Measurements from ENCODE around the gene NDFIP1.
"Not testable (repeated sequence)": the region's sequence is repeated elsewhere in the genome, so short reads cannot be mapped to it uniquely, and the experiment has no call there.

The NDFIP1 gene

GRCh38 chr5:142108432-142109330, at the start of gene NDFIP1:
TSS of gene NDFIP1 (plus strand) at chr5:142108779. CDS start at chr5:142108975, 196 bp downstream.
- DNase-seq (ENCODE audit: low read depth in 2 of 2) = peak; percentile 33 to 49

GRCh38 chr5:142059304-142059940, 49.2 kb upstream of the NDFIP1 start:
- DNase-seq (ENCODE audit: low read depth in 2 of 2) = no peak

GRCh38 chr5:142063376-142063775, 45.2 kb upstream of the NDFIP1 start:
- no peak for DNase-seq (ENCODE audit: low read depth in 2 of 2)

GRCh38 chr5:142063878-142064331, 44.7 kb upstream of the NDFIP1 start:
- no peak for DNase-seq (ENCODE audit: low read depth in 2 of 2)

GRCh38 chr5:142065273-142065672, 43.3 kb upstream of the NDFIP1 start:
- no peak for DNase-seq (ENCODE audit: low read depth in 2 of 2)

GRCh38 chr5:142069606-142070399, 38.8 kb upstream of the NDFIP1 start:
- DNase-seq (ENCODE audit: low read depth in 2 of 2) = no peak

- no peak for DNase-seq (ENCODE audit: low read depth in 2 of 2)
Measured at GRCh38 chr5:142070734-142071133, 37.8 kb upstream of the NDFIP1 start.

GRCh38 chr5:142072488-142072887, 36.1 kb upstream of the NDFIP1 start:
- no peak for DNase-seq (ENCODE audit: low read depth in 2 of 2)

GRCh38 chr5:142073362-142073988, 35.1 kb upstream of the NDFIP1 start:
- no peak for DNase-seq (ENCODE audit: low read depth in 2 of 2)

- no peak for DNase-seq (ENCODE audit: low read depth in 2 of 2)
Measured at GRCh38 chr5:142074006-142074405, 34.6 kb upstream of the NDFIP1 start.

GRCh38 chr5:142078221-142078620, 30.4 kb upstream of the NDFIP1 start:
- DNase-seq (ENCODE audit: low read depth in 2 of 2) = no peak

GRCh38 chr5:142078706-142079105, 29.9 kb upstream of the NDFIP1 start:
- DNase-seq (ENCODE audit: low read depth in 2 of 2) = no peak

- no peak for DNase-seq (ENCODE audit: low read depth in 2 of 2)
Measured at GRCh38 chr5:142079306-142079721, 29.3 kb upstream of the NDFIP1 start.

- no peak for DNase-seq (ENCODE audit: low read depth in 2 of 2)
Measured at GRCh38 chr5:142080248-142080647, 28.3 kb upstream of the NDFIP1 start.

GRCh38 chr5:142082182-142082781, 26.3 kb upstream of the NDFIP1 start:
- DNase-seq (ENCODE audit: low read depth in 2 of 2) = no peak

GRCh38 chr5:142086229-142086628, 22.4 kb upstream of the NDFIP1 start:
- no peak for DNase-seq (ENCODE audit: low read depth in 2 of 2)

- DNase-seq (ENCODE audit: low read depth in 2 of 2) = no peak
Measured at GRCh38 chr5:142086679-142087078, 21.9 kb upstream of the NDFIP1 start.

- DNase-seq (ENCODE audit: low read depth in 2 of 2) = no peak
Measured at GRCh38 chr5:142087920-142088679, 20.5 kb upstream of the NDFIP1 start.

GRCh38 chr5:142088855-142089479, 19.6 kb upstream of the NDFIP1 start:
- not testable (repeated sequence) for DNase-seq (ENCODE audit: low read depth in 2 of 2)

GRCh38 chr5:142091012-142091411, 17.6 kb upstream of the NDFIP1 start:
- no peak for DNase-seq (ENCODE audit: low read depth in 2 of 2)

All from fibroblast of skin of left biceps (primary cell).